PC-9 (cell line): ENCODE results near the gene CYTH2.

Source experiments
- CTCF ChIP-seq: fragments of 200-600 bp; sonication (generic); conservative IDR thresholded peaks from 2 replicates; pipeline ENCODE4 v1.6.1; 2017; ENCODE audit warnings: mixed run types, antibody characterized with exemption, mild to moderate bottlenecking, moderate library complexity
- EZH2 ChIP-seq: fragments of 200-600 bp; sonication (generic); IDR thresholded peaks from 2 replicates; pipeline ENCODE4 v1.8.0; 2017; ENCODE audit warnings: antibody characterized with exemption, low read depth

DNA sequence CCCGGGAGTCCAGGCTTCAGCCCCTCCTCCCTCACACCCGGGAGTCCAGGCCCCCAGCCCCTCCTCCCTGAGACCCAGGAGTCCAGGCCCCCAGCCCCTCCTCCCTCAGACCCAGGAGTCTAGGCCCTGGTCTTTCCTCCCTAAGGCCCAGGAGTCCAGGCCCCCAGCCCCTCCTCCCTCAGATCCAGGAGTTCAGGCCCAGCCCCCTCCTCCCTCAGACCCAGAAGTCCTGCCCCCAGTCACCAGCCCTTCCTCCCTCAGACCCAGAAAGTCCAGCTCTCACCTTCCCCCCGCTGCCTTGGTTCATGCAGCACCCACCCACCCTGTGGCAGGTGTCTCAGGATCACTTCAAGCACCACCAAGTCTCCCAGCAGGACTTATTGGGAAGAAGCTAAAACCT lies 14.1 kb downstream of the CYTH2 start:
- no peak for TF ChIP-seq EZH2
- no peak for TF ChIP-seq CTCF
